ENCODE measurements around the gene ITGBL1.

DNA sequence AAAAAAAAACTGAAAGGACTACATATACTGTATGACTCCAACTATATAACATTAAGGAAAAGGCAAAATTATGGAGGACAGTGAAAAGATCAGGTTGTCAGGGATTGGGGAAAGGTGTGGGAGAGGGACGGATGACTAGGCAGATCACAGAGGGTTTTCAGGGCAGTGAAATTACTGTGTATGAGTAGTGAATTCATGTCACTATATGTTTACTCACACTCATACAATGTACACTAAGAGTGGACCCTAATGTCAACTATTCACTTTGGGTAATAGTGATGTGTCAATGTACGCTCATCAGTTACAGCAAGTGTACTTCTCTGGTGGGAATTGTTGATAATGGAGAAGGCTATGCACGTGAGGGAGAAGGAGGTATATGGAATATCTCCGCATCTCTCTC, 144.3 kb downstream of the ITGBL1 start:
- TF ChIP-seq CREB1 (CRISPR knock-in tag; IDR thresholded peaks at IDR 0.05; ENCODE audit: low read depth) (no peak), EZH2phosphoT487 (IDR thresholded peaks at IDR 0.05; ENCODE audit: unreplicated experiment) (no peak), POLR2AphosphoS5 (IDR thresholded peaks at IDR 0.05; ENCODE audit: low read depth) (no peak)
- TF ChIP-seq, protein P1, sequence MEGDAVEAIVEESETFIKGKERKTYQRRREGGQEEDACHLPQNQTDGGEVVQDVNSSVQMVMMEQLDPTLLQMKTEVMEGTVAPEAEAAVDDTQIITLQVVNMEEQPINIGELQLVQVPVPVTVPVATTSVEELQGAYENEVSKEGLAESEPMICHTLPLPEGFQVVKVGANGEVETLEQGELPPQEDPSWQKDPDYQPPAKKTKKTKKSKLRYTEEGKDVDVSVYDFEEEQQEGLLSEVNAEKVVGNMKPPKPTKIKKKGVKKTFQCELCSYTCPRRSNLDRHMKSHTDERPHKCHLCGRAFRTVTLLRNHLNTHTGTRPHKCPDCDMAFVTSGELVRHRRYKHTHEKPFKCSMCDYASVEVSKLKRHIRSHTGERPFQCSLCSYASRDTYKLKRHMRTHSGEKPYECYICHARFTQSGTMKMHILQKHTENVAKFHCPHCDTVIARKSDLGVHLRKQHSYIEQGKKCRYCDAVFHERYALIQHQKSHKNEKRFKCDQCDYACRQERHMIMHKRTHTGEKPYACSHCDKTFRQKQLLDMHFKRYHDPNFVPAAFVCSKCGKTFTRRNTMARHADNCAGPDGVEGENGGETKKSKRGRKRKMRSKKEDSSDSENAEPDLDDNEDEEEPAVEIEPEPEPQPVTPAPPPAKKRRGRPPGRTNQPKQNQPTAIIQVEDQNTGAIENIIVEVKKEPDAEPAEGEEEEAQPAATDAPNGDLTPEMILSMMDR (conservative IDR thresholded peaks at IDR 0.05; ENCODE audit: low read depth in 2 of 2) = no peak

Data from GM23338 (cell line).